GM19372 (cell line): ENCODE data around the gene MEIOB.
"Not testable (repeated sequence)": the region's sequence is repeated elsewhere in the genome, so short reads cannot be mapped to it uniquely, and the experiment has no call there.

Experiments
- ATAC-seq: cut with Tn5 transposase; IDR thresholded peaks from one replicate; pipeline ENCODE4 v1.9.1; 2021; ENCODE audit warnings: mild to moderate bottlenecking, low read depth, moderate library complexity; ENCODE audit not compliant: unreplicated experiment

The MEIOB gene

DNA sequence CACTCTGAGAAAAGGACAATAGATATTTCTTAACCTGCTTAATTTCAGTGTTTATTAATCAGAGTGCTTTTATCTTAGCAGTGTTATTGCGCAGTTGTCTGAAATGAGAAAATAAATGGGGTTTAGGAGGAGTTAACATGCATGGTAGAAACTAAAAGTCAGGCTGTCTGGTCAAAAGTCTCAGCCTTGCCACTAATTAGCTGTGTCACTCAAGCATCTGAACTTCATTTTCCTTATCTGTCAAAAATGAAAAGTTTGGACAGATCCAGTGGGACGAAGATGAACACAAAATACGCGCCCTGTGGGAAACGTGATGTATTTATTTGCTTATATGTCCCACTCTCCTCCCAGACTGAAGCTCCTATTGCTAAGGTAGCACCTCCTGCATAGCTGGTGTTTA lies 6.3 kb upstream of the MEIOB start:
- ATAC-seq, result no peak

DNA sequence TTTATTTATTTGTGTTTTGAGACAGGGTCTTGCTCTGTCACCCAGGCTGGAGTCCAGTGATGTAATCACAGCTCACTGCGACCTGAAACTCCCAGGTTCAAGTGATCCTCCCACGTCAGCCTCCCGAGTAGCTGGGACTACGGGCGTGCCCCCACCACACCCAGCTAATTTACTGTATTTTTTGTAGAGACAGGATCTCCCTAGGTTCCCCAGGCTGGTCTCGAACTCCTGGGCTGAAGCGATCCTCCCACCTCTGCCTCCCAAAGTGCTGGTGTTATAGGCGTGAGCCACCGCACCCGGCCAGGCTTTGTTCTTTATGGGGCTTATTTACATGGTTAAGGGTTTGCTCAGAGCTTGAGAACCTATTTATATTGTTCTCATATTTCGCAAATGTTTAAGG lies 5.8 kb upstream of the MEIOB start:
- no peak for ATAC-seq

DNA sequence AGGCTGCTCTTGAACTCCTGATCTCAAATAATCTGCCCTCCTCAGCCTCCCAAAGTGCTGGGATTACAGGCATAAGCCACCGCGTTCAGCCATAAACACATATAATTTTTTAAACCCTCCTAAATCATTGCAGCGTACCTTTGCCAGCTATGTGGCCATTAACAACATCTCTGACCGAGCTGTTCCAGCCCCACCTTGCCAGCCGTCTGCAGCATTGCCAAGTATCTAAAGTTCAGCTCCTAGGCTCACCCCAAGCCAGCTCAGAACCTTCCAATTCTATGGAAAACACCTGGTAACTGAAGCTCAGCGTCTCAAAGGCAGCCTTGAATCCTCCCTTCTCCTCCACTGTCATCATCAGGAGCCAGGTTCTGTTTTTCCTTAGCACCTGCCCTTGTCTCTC lies 5.1 kb upstream of the MEIOB start:
- no peak for ATAC-seq

DNA sequence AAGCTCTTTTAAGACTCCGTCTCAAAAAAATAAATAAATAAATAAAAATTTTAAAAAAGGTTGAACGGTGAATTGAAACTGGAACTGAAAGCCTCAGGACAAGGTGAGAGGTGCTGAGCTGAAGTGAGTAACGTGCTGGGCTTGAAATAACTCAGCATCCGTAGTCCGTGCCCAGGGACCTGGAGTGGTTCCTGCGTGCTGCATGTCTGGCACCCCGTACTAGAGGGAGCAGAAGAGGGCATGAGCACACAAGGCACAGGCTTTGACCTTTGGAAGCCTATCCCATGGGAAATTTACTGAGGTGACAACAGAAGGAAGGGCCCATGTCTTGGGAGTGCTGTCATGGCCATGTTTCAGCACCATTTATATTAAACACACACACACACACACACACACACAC lies 4.5 kb upstream of the MEIOB start:
- ATAC-seq, result no peak

DNA sequence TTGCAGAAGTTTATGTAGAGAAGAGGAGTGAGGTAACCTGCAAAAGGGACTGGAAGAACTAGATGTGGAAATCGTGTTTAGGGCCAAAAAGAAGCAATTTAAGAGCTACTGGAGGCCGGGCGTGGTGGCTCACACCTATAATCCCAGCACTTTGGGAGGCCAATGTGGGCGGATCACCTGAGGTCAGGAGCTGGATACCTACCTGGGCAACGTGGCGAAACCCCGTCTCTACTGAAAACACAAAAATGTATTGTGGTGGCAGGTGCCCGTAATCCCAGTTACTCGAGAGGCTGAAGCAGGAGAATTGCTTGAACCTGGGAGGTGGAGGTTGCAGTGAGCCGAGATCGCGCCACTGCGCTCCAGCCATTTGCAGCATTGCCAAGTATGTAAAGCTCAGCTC lies 4.1 kb upstream of the MEIOB start:
- not testable (repeated sequence) for ATAC-seq

DNA sequence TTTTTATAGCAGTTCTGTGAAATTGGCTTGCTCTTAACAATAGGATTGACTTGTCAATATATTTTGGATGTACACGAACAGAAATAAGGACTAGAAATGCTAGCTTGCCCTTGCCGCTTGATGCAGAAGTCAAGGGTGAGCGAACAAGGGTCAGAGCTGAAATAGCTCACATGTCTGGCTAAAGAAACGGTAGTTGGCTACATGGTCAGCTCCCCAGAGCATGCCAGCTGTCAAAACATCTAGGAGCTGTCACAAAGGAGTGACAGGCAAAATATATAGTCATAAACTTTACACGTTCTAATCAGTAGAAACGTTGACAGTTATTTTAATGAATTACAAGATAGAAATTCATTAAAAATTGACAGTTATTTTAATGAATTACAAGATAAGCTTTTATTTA lies 2.9 kb upstream of the MEIOB start:
- no peak for ATAC-seq

DNA sequence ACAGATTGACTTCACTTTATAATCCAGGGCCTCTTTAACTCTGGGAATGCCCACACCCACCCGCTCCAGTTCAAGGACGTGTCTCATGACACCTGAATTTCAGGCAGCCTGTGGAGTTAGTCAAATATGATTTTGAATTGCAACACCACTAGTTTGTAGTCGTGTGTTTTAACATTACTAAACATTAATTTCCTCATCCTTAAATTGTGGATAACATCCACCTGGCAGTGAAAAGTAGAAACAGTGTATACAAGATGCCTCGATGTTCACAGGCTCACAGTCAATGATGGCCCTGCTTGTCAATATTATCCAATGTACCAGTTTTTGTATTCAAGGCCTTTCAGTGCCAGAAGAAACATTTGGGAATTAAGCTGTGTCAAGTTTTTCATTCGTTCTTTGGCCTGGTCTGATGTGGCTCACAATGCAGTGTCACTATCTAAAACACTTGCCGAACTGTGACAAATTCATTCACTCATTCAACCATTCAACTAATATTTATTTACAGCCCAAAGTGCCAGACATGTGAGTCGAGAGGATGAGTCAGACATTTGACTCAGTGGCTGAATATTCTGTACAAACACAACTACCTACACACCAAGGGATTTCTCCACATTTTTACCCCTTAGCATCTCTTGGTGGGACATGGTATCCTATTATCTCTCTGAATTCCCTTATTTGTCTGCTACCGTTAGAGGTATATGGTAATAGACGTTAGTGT lies 1.4 kb downstream of the MEIOB start:
- no peak for ATAC-seq

DNA sequence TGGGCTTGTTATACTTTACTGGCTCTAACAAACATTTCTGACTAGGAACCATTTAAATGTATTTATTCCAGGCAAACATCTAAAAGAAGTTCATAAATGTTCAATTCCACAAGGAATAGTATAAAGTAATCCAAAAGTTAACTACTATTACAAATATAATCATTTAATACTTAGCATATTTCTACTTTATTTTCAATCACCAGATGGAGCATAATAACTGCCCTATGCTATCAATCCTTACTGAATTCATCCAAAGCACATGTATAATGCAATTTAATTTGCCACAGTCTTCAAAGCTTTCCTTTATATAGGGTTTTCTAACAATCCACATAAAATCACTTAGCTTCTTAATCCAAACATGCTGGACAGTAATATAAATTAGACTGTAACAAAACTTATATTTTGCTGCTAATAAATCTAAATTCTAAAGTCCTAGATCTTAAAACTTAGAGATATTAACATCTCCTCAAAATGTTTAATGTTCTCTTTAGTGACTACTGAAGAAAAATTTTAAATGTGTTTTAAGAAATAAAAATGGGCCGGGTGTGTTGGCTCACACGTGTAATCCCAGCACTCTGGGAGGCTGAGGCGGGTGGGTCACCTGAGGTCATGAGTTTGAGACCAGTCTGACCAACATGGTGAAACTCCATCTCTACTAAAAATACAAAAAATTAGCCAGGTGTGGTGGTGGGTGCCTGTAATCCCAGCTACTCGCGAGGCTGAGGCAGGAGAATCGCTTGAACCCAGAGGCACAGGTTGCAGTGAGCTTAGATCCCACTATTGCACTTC lies 5.9 kb downstream of the MEIOB start:
- no peak for ATAC-seq

DNA sequence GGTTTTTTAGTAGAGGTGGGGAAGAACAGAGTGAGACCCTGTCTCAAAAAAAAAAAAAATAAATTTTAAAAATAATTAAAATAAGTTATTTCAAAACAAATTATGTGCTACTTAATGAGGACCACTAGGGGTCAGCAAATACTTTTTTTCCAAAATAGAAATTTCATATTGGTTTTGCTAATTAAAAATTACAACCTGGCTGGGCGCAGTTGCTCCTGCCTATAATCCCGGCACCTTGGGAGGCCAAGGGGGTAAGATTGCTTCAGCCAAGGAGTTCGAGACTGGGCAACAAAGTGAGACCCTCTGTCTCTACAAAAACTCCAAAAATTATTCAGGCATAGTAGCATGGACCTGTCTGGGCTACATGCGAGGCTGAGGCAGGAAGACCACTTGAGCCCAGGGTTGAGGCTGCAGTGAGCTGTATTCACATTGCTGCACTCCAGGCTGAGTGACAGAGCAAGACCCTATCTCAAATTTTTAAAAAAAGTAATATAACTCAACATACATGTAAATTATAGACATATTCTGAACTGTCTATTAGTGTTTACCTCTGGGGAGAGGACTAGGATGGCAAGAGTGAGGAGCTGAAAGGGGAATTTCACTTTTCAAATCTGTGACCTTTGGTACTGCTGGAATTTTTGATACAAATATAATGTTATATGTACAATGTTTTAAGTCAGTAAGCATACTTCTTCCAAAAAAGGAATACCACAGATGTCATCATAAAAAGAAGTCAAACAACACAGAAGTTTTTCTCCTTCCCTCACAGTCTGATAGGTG lies 8.1 kb downstream of the MEIOB start:
- ATAC-seq, result no peak

DNA sequence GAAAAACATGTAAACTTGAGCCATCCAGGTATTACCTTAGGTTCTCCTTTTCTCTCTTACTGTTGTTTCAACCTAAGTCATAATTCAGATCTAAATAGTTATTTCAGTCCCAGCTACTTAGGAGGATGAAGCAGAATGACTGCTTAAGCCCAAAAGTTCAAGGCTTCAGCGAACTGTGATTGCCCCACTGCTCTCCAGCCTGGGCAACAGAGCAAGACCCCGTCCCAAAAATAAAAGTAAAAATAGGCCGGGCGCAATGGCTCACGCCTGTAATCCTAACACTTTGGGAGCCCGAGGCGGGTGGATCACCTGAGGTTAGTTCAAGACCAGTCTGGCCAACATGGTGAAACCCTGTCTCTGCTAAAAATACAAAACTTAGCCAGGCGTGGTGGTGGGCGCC lies 9.6 kb downstream of the MEIOB start:
- ATAC-seq, result no peak

DNA sequence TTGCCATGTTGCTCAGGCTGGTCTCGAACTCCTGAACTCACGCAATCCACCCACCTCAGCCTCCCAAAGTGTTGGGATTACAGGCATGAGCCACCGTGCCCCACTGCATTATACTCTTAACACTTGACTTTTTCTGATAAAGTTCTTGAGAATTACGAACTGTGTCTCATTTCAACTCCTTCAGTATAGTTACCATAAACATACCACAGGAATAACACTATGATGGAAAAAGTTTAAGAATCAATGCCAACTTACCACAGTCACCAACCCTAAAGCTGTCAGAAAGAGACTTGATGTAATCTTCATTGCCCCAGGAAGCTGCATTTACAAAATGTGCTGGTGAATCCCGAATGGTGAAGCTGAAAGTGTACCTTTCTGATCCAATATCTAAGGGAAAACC lies 10.2 kb downstream of the MEIOB start:
- no peak for ATAC-seq

DNA sequence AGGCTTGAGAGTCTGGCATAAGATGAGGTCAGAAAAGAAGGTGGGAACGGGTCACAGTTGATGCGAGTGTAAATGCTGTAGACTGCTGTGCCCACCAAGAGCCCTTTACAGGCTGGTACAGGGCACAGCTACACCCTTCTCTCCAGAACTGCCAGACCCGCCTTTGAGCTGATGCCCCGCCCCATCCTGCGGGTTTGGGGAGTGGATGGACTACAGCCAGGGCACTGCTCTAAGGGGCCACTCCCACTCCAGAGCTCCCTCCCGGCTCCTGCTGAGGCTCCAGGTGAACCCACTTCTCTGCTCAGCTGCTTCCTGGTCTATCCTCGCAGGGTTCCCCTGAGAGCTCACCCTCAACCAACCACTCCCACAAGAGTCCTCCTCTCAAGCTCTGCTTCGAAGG lies 12.3 kb downstream of the MEIOB start:
- ATAC-seq, result no peak

DNA sequence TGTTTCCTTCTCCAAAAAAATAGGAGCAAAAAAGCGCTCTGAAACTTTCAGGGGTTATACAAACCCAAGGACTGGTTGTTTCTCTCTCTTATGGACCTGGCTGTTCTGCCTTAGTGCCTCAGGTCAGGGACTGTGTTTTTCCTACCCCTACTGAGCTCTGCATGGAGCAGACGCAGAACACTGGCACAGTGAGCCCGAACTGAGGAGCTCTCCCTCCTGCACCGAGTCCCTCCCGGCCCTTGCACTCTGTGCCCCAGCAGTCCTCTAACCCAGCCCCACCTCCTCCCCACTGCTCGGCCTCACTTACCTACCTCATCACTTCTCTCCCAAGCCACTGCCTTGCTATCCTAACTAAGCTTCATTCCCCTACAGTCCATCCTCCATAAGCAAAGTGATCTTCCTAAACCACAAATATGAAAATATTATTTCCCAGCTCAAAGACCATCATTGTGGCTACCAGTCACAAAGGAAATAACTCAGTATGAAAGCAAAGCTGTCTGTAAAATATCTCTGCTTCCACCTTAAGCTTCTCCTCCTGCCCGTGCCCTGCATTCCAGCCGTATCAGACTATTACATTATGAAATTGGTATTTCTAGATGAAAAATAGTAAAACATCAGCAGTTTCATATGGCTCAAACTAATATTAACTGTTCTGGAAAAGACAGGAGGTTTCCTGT lies 13.6 kb downstream of the MEIOB start:
- no peak for ATAC-seq

DNA sequence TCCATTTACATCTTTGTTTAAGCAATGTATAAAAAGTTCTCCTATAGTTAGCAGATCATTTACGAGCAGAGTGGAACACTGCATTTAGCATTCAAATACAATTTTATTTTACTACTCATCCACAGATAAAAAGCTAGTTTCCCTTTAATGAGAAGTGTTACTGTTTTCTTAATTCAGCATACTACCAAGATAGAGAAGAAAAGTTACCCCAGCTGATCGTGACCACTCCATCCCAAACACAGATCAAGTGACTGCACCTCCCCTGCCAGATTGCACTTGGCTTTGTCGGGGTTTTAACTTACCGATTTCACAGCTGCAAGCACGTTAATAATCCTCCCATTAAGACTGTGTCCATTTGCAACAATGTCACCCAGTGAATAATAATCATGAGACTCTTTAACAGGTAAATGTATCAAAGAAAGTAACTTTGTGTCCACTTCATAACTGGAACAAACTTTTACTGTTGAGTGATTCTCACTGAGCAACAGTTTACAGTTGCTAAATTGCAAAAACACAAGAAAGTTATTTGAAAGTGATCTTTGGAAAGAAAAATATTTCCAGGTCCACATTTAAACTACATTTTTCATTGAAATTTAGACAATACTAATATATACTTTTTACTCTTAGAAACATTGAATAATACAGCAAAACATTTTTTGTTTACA lies 14.4 kb downstream of the MEIOB start:
- no peak for ATAC-seq

DNA sequence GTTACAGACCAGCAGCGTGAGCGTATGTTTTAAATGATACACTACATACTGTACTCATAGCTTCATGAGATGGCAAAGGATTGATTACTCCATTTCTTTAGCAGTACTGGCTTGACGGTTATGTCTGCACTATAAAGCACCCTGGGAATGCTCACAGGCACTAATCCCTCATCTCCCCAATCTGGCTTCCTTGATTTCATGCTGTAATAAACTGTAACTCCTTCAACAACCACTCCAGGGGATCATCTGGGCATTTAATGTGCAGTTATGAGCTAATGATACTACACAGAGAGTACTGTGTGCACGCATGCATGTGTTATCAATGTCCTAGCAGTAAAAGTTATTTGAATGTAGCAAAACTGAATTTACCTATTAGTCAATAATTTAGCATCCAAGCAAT lies 20.2 kb downstream of the MEIOB start:
- no peak for ATAC-seq

DNA sequence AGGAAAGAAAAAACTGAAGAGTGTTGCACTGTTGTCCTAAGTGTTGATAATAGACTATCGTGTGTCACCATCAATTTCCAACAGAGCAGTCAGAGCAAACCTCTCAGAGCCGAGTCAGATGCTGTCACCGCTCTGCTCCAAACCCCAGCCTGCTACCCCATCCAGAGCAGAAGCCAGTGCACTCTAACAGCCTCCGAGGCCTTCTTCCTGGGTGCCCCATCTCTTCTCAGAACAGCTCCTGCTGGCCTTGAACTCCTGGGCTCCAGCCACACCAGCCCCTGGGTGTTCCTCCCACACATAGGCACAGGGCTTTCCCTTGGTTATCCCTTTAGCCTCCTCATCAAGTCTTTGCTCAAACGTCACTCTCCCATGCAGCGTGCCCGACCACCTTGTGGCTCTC lies 21.0 kb downstream of the MEIOB start:
- ATAC-seq, result no peak

DNA sequence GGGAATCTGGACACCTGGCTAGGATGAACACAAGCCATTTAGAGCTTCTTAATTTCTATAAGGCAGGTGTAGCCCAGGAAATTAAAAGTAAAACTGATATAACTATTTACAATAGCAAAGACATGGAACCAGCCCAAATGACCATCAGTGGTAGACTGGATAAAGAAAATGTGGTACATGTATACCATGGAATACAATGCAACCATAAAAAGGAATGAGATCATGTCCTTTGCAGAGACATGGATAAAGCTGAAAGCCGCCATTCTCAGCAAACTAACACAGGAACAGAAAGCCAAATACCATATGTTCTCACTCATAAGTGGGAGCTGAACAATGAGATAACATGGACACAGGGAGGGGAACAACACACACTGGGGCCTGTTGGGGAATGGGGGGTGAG lies 25.5 kb downstream of the MEIOB start:
- no peak for ATAC-seq

DNA sequence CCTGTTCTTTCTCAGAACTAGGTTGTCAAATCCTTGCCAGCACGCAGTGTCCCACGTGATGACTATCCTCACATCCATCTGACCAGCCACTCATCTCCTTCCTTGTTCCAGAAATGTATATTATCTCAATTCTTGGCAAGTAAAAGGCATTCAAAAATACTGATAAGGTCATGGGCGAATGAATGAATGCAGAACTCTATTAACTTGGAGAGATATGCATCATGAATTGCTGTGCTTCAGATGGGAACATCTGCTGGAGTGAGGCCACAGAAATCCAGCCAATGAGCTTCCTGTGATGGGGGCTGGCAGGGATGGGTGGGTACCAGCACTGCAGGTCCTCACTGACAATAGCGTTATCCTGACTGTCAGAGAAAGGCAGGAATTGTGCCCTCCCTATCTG lies 26.0 kb downstream of the MEIOB start:
- no peak for ATAC-seq

DNA sequence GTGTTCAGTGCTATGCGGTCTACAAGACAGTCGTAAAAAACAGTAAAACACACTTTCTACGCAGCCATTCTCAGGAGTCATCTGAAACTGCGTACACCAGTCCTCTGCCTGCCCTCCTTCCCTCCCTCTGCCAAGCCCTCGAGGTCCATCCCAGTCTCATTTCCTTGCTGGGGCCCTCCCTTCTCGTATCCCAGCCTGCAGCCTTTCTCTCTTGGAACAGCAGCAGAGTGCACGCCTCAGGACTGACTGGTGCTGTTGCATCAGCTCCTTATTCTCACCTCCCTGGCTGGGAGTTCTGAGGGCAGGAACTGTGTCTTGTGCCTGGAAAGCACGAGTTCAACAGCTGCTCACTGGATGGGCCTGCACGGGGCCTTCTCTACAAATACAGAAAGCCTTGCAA lies 32.4 kb downstream of the MEIOB start:
- ATAC-seq, result no peak

DNA sequence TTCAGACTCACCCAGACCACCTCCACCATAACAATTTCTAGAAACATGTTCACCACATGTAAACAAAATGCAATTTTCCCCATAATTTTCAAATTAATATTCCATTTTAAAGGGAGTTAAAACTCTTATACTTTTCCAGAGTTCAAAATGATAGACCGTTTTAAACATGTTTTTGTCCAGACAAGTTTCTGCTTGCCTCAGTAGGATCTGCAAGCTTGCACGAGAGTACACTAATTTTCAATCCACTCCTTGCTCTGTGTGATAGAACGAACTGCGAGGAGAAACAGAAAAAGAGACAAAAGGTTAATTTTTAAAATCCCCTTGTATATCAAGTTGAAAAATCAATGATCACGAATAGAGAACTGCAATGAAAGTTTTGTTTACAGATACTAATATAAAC lies 37.9 kb downstream of the MEIOB start:
- ATAC-seq, result no peak
